Coronary artery (tissue), 2 donors: ENCODE data around the gene CHST12.

Source experiments
- DNase-seq: peaks from one replicate; pipeline ENCODE4 v3.0.0-alpha.2; 2017; ENCODE audit warnings: low spot score
- H3K27ac ChIP-seq, 2 donors: fragments of 200-600 bp; sonication (generic); one replicate each; pipeline ENCODE4 v1.5.1; 2016 to 2019
- H3K4me3 ChIP-seq: fragments of 200-600 bp; sonication (generic); 2 replicates; pipeline ENCODE4 v1.5.1; 2016; ENCODE audit warnings: mild to moderate bottlenecking, moderate library complexity
- CTCF ChIP-seq: fragments of 200-600 bp; sonication (generic); IDR thresholded peaks from one replicate; pipeline ENCODE4 v1.5.1; 2019; ENCODE audit warnings: antibody characterized with exemption

CHST12 gene

GRCh38 chr7:2403014-2403717 lies at the start of gene CHST12:
TSS of gene CHST12 (plus strand) at chr7:2403611. CDS start at chr7:2432640, 29,029 bp downstream.
- peak; percentile 92 for DNase-seq
- TF ChIP-seq CTCF = no peak
- Histone ChIP-seq H3K4me3 (peak within 1 kb of the TSS; percentile 76), H3K27ac (peak within 1 kb of the TSS; percentile 41 to 78)

- TF ChIP-seq CTCF = no peak
- DNase-seq = peak; percentile 94
- H3K4me3 ChIP-seq = peak overlapping the region; percentile 96
- peak overlapping the region; percentile 91 to 98 for H3K27ac ChIP-seq
Observed at GRCh38 chr7:2353936-2354185, 49.5 kb upstream of the CHST12 start.

DNA sequence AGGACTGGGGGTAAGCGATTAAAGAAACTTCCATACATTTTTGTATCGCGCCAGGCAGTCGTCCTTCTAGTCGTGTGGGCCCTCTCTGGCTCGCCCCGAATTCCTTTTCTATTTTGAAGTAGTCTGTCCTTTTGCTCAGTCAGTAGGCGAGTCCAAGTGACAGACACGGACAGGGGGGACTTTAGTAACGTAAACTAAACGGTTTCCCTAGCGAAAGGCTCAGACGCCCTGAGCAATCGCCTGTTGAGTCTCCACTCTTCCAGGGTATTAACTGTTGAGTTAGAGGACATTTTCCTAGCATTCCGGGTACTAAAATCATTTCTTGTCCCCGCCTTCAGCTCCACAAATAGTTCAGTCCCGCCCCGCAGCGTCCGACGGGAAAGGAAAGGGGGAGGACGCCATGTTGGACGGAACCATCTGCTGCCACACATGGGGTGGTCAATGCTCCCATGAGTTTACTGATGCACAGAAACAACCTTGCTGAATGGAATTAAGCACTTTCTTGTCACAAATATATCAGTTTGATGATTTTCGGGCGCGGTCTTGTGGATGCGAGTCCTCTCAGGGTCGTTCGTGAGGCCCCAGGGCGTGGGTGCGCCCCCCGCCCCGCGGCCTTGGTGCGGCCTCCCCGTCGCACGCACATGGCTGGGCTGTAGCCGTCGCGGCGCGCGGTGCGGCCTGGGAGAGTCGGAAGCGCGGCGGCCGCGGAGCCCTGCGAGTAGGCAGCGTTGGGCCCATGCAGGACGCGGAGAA lies 49.0 kb upstream of the CHST12 start, which contains the start of gene EIF3B:
EIF3B (plus strand) TSS at position 642 of the 753 bp plus-strand sequence; CDS start at position 737, 95 bp downstream.
- peak within 1 kb of the TSS; percentile 96 for H3K4me3 ChIP-seq
- H3K27ac ChIP-seq = peak within 1 kb of the TSS; percentile 91 to 98
- no peak for TF ChIP-seq CTCF
- peak; percentile 94 for DNase-seq

DNA sequence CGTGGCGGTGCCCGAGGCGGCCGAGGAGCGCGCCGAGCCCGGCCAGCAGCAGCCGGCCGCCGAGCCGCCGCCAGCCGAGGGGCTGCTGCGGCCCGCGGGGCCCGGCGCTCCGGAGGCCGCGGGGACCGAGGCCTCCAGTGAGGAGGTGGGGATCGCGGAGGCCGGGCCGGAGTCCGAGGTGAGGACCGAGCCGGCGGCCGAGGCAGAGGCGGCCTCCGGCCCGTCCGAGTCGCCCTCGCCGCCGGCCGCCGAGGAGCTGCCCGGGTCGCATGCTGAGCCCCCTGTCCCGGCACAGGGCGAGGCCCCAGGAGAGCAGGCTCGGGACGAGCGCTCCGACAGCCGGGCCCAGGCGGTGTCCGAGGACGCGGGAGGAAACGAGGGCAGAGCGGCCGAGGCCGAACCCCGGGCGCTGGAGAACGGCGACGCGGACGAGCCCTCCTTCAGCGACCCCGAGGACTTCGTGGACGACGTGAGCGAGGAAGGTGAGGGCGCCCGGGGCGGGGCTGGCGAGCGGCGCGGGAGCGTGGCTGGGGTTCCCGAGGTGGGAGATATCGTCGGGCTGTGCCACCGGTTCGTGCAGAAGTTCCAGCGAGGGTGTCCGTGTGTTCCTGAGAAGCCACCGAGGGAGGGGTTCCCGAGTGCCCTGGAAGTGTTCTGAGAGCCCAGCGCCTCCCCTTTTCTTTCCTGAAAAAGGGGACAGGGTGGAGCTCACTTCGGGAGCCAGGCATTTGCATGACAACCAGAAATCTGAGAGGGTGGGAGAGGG lies 48.3 kb upstream of the CHST12 start:
- no peak for TF ChIP-seq CTCF
- DNase-seq = no peak
- peak overlapping the region; percentile 91 to 98 for H3K27ac ChIP-seq

GRCh38 chr7:2355705-2356008 lies 47.8 kb upstream of the CHST12 start:
- no peak for TF ChIP-seq CTCF
- DNase-seq = no peak
- no peak overlapping the region for H3K27ac ChIP-seq

More for the DNA sequence above, 48.3 kb upstream of the CHST12 start:
- H3K4me3 ChIP-seq = peak overlapping the region; percentile 96

GRCh38 chr7:2357165-2357564 lies 46.2 kb upstream of the CHST12 start:
- peak overlapping the region; percentile 1 for H3K4me3 ChIP-seq
- TF ChIP-seq CTCF = no peak
- no peak for DNase-seq
- no peak overlapping the region for H3K27ac ChIP-seq

More at GRCh38 chr7:2355705-2356008, 47.8 kb upstream of the CHST12 start:
- H3K4me3 ChIP-seq = peak overlapping the region; percentile 96
